Coronary artery (tissue), 2 donors: ENCODE results near the gene PC.

Experiments
- DNase-seq: peaks from one replicate; pipeline ENCODE4 v3.0.0-alpha.2; 2017; ENCODE audit warnings: low spot score
- H3K27ac ChIP-seq, 2 donors: fragments of 200-600 bp; sonication (generic); one replicate each; pipeline ENCODE4 v1.5.1; 2016 to 2019
- H3K4me3 ChIP-seq: fragments of 200-600 bp; sonication (generic); 2 replicates; pipeline ENCODE4 v1.5.1; 2016; ENCODE audit warnings: mild to moderate bottlenecking, moderate library complexity
- TF ChIP-seq, protein P1 (sequence below): fragments of 200-600 bp; sonication (generic); IDR thresholded peaks from one replicate; pipeline ENCODE4 v1.5.1; 2019; ENCODE audit warnings: antibody characterized with exemption

Gene PC

DNA sequence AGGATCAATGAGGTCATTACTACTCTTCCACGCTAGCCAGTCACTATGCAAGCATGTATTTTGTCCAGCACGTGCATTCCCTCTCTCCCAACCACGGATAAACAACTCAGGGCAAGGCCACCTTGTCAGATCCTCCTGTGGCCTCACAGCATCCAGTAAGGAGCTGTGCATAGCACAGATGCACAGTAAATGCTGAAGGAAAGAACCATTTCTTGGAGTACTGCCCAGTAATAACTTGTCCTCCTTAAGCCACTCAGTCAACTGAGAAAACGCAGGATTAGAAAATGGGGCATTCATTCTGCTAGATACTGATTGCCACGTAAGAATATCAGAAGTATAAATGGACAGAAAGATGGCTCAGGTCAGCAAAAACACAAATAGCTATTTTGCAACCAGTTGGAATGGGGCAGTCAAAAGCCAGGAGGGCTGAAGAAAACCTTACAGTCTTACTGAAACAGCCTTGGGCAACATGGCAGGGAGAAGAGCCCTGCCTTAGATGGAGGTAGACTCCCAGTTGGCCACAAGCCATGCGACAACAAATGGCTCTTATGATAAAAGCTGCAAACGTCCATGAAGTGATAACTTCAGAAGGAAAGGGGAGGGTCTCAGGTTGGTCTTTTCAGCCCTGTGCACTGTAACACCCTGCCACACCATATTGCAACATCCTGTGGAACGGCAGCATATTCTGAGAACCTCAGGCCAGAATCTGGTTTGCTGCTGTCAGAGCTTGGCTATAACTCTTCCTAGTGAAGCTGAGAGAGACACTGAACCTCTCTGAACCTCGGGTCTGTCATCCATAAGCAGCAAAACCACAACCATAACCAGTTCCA lies 23.0 kb downstream of the PC start:
- Histone ChIP-seq H3K27ac (no peak overlapping the region), H3K4me3 (no peak overlapping the region)
- TF ChIP-seq, protein P1, sequence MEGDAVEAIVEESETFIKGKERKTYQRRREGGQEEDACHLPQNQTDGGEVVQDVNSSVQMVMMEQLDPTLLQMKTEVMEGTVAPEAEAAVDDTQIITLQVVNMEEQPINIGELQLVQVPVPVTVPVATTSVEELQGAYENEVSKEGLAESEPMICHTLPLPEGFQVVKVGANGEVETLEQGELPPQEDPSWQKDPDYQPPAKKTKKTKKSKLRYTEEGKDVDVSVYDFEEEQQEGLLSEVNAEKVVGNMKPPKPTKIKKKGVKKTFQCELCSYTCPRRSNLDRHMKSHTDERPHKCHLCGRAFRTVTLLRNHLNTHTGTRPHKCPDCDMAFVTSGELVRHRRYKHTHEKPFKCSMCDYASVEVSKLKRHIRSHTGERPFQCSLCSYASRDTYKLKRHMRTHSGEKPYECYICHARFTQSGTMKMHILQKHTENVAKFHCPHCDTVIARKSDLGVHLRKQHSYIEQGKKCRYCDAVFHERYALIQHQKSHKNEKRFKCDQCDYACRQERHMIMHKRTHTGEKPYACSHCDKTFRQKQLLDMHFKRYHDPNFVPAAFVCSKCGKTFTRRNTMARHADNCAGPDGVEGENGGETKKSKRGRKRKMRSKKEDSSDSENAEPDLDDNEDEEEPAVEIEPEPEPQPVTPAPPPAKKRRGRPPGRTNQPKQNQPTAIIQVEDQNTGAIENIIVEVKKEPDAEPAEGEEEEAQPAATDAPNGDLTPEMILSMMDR = no peak
- no peak for DNase-seq

DNA sequence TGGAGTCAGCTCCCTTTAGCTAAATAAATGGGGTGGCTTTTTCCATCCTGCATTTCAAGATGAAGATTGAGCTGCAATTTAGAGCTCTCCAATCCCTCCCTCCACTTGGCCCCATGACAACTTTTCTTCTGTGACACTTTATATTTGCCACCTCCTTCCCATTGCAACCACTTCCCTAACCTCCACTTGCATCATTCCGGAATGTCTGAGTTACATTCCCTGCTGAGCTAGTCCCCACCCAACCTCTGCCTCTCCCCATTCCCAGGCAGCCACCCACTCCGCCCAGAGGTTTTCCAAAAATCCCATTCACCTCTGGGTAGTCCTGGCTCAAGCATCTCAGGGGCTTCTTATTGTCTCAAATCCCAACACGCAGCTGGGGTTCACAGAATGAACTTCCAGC lies 24.7 kb downstream of the PC start:
- Histone ChIP-seq H3K4me3 (no peak overlapping the region), H3K27ac (no peak overlapping the region)
- TF ChIP-seq, protein P1 = no peak
- no peak for DNase-seq

DNA sequence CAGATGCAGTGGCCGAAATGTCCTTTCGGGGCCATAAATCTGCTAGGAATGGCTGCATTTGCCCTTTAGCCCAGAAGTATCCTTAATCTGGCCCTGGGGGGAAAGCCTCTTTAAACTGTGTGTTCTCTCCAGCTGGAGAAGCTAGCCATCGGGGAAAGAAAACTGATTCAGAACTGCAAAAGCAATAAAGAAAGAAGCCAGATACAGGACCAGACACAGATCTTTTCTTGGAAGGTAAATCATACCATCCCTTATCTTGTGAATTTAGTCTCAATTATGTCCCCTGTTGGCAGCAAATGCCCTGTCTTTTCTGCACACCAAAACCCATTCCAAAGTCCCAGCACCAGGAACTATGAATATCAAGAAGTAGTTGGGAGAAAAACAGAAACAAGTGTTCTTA lies 25.6 kb downstream of the PC start:
- TF ChIP-seq, protein P1 = no peak
- no peak for DNase-seq
- no peak overlapping the region for H3K27ac ChIP-seq
- H3K4me3 ChIP-seq = no peak overlapping the region

DNA sequence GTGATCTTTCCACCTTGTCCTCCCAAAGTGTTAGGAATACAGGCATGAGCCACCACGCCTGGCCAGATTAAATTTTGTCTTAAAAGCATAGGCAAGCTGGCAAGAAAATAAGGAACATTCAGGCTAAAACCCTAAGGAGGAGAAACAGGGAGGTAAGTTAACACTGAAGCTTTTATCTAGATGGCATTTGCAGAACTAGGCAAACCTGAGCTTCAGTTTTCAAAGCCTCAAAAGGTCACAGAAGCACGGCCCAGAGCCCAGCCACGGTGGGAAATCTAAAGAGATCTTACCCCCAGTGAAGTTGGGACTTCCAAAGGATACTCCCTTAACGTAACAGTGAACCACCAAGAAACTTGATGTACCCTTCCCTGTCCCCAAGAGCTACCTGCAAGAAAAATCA lies 28.4 kb downstream of the PC start:
- Histone ChIP-seq H3K4me3 (no peak overlapping the region), H3K27ac (no peak overlapping the region)
- TF ChIP-seq, protein P1 = no peak
- DNase-seq = no peak

DNA sequence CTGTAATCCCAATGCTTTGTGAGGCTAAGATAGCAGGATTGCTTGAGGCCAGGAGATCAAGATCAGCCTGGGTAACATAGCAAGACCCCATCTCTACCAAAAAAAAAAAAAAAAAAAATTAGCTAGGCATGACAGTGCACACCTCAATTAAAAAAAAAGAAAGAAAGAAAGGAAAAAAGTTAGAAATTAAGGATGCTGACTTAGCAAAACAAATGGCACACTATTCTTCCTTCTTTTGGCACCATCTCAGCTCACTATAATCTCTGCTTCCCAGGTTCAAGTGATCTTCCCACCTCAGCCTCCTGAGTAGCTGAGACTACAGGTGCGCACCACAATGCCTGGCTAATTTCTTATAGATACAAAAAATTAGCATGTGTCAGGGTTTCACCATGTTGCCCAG lies 33.9 kb downstream of the PC start:
- Histone ChIP-seq H3K27ac (no peak overlapping the region), H3K4me3 (no peak overlapping the region)
- TF ChIP-seq, protein P1 = no peak
- DNase-seq = no peak

DNA sequence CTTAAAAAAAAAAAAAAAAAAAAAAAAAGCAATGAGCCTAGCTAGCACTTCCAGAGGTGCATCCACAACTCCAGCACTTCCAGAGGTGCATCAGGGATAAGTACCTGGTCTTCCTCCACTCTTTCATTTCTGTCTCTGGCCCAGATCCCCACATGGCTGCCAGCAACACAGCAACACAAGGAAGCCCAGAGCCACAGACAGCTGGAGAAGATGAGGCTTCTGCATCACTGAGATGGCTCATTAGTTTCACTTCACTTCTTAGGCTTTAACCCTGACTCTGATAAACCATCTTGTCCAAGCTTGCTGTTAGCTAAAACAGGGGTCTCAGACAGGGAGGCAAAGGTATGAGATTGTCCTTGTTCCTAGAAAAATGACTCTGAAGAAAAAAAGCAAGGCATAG lies 35.6 kb downstream of the PC start:
- DNase-seq = no peak
- TF ChIP-seq, protein P1 = no peak
- Histone ChIP-seq H3K27ac (no peak overlapping the region), H3K4me3 (no peak overlapping the region)
